Astrocyte (in vitro differentiated cells and primary cell): Measurements from ENCODE around the gene GPER1.

ENCODE experiments used
- CTCF ChIP-seq: IDR thresholded peaks from 2 replicates; pipeline ENCODE4 v1.5.1; 2011; ENCODE audit warnings: low read depth, mild to moderate bottlenecking, inconsistent platforms, low read length, moderate library complexity; ENCODE audit not compliant: insufficient read depth
- EZH2 ChIP-seq: IDR thresholded peaks from 2 replicates; pipeline ENCODE4 v1.6.1; 2012; ENCODE audit warnings: mild to moderate bottlenecking, low read length, inconsistent platforms; ENCODE audit not compliant: insufficient read depth

DNA sequence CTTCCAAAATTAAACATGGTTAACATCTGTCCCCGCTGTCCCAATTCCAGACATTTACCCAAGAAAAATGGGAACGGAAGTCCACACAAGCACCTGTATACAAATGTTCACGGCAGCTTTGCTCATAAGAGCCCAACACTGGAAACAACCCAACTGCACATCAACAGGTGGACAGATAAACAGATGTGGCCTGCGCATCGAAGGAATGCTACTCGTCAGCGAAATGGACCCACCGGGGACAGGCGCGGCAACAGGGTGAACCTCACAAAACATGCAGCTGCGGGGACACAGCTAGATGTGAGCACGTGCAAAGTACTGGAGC is 22.7 kb upstream of the GPER1 start:
- TF ChIP-seq CTCF (no peak), EZH2 (no peak)
